Occipital lobe (tissue), 2 donors: ENCODE measurements around the gene FAM117A. TPM values are rescaled to one million over a fixed set of nuclear protein-coding genes. Genes with fewer than 3 reads are reported as not detected.
"Not testable (repeated sequence)": the region's sequence is repeated elsewhere in the genome, so short reads cannot be mapped to it uniquely, and the experiment has no call there.

Experiments
- DNase-seq: peaks from one replicate; lab custom pipeline; 2025; lab: John Stamatoyannopoulos, UW
- total RNA-seq: library from RNA; depleted of rRNA; stranded (reverse); fragments of >200 nt; gene quantifications from one replicate; pipeline ENCODE4 v1.2.3, GENCODE V29; 2014

Gene FAM117A
- total RNA-seq, 1 donor from 2014 or later: 0.62 TPM

DNA sequence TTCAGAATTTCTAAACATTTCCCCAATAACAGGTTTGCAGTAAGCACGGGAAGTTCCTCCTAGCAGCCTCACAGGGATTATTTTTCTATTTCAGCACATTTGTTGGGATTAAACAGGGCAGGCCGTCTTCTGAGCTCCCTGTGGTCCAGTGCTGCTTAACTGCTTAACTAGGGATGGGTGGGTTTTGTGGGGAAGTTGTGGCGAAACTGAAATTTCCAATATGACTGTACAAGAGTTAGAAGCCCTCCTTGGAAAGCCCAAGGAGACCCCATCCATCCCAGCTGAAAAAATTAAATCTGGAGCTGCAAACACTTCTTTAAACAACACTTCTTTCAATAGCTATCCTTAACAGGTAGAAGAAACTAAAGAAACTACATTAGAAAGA is 22.2 kb downstream of the FAM117A start:
- DNase-seq: no peak

GRCh38 chr17:49741009-49741691 is 22.8 kb downstream of the FAM117A start:
- DNase-seq: no peak

GRCh38 chr17:49739641-49740271 is 24.2 kb downstream of the FAM117A start:
- DNase-seq: no peak

GRCh38 chr17:49738456-49739163 is 25.3 kb downstream of the FAM117A start:
- DNase-seq: no peak

DNA sequence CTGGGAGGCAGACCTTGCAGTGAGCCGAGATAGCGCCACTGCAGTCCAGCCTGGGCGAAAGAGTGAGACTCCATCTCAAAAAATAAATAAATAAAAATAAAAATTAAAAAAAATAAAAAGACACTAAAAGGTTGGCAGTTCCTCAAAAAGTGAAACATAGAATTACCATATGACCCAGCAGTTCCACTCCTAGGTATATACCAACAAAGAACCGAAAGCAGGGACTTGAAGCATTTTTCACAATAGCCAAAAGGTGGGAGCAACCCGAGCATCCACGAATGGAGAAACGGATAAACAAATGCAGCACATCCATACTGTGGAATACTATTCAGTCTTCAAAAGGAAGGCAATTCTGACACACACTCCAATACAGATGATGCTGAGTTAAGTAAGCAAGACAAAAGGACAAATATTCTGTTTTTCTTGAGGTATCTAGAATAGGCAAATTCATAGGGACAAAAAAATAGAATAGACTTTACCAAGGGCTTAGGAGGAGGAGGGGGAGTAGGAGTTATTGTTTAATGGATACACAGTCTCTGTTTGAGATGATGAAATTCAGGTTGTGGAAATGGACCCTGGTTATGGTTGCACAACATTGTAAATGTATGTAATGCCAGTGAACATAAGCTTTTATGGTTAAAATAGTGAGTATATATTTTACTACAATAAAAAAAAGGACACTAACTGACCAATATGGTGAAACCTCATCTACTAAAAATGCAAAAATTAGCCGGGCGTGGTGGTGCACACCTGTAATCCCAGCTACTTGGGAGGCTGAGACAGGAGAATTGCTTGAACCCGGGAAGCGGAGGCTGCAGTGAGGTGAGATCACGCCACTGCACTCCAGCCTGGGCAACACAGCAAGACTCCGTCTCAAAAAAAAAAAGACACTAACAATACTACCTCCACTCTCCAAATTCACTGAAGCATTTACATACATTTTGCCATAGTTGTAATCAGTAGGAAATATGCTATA is 29.1 kb downstream of the FAM117A start:
- DNase-seq: no peak

- no peak for DNase-seq
Measured at GRCh38 chr17:49731435-49731831, 32.5 kb downstream of the FAM117A start.

- no peak for DNase-seq
Measured at GRCh38 chr17:49730785-49731434, 33.0 kb downstream of the FAM117A start.

GRCh38 chr17:49730078-49730784 is 33.7 kb downstream of the FAM117A start:
- DNase-seq: no peak

- no peak for DNase-seq
Measured at GRCh38 chr17:49729069-49729468, 34.9 kb downstream of the FAM117A start.

DNA sequence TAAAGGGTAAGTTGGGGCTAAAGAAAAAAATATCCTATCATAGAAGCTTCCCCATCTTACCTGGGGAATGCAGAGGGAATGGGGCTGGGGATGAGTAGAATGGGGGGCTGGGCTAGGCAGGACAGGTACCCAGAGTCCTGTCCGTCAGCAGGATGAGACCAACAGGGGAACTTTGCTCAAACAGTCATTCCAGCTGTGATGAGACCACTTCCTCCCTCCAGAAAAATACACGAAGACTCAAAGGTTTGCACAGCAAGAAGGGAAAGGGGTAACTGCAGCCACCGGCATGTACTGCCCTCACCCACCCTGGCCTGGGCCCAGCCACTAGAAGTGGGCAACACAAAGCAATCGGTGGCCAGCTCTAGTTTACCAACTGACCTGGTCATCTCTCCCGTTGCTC is 35.5 kb downstream of the FAM117A start:
- DNase-seq: no peak

- DNase-seq: no peak
Measured at GRCh38 chr17:49727380-49727779, 36.6 kb downstream of the FAM117A start.

- no peak for DNase-seq
Measured at GRCh38 chr17:49725452-49726130, 38.3 kb downstream of the FAM117A start.

DNA sequence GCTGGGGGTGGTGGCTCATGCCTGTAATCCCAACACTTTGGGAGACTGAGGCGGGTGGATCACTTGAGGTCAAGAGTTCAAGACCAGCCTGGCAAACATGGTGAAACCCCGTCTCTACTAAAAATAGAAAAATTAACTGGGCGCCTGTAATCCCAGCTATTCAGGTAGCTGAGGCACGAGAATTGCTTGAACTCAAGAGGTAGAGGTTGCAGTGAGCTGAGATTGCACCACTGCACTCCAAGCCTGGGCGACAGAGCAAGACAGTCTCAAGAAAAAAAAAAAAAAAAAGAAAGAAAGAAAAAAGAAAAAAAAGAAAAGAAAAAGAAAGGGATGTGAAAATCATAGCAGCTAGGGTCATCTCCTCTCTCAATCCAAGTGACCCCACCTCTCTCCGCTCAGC is 39.4 kb downstream of the FAM117A start:
- not testable (repeated sequence) for DNase-seq

- no peak for DNase-seq
Measured at GRCh38 chr17:49723423-49723822, 40.5 kb downstream of the FAM117A start.

GRCh38 chr17:49722066-49722465 is 41.9 kb downstream of the FAM117A start:
- no peak for DNase-seq

DNA sequence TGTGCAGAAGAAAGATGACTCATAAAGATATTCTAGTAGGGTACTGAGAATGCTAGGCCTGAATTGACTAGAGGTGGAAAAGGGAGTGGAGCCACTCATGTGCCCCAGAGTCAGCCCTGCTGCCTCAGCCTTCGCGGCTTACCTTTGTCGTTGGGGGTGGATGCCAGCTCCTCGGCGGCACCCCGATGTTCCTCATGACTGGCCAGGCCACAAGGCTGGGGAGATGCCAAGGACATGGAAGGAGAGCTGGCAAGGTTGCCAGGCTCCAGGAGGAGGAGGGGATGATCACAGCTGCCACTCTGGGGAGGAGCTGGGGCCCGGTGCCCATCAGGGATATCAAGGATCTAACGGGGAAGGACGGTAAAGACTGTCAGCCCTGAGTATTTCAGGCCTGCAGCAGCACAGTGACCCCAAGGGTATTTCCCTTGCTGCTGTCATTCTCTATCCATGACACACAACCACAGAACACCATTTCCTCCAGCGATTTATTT is 46.5 kb downstream of the FAM117A start:
- DNase-seq: no peak

DNA sequence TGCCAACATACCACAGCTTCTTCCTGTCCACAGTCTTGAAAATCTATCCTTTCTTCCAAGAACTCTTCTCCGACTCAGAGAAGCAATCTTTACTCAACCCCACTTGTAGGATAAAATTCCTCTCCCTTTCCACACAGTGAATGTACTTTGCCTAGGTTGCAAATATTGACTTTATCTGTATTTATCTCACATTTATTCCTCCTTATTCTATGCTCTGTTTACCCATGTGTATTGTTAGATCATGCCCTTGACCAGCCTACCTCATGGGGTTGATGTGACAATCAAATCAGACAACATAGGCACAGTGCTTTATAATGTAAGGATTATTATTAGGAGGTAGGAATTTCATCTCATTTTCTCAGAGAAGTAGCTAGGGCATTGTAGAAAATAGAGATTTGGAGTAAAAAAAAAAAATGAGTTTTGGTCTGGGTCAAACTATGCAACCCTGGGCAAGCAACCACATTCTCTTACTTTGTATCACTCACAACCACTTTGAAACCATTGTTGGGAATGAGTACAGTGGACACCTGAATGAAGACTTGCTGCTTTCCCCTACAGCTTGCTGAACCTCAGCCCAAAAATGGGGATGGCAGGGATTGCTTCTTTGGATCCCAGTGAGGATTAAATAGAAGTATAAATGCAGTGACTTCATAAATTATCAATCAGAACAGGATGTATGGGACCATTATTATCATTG is 47.1 kb downstream of the FAM117A start:
- no peak for DNase-seq

- DNase-seq: no peak
Measured at GRCh38 chr17:49715717-49716279, 48.1 kb downstream of the FAM117A start.

DNA sequence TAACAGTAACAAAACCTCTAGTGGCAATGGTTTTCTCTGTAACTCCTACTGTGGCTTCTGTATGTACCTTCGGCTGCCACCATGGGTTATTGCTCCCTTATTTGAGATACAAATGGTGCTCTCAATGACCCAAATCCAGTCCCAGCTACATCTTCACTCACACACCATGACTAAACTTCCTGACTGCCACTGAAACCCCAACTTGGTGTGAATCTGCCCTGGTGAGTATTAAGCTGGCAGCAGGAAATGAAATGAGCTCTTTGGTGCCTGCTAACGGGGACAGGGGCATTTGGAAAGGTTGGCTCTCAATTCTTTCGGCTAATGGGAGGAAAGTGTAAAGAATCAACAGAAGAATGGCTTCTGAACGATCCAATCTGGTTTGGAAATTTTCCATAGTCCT is 48.7 kb downstream of the FAM117A start:
- DNase-seq: no peak
